Psoas muscle (tissue), 8 donors: Measurements from ENCODE around the gene RBMY1F. TPM values are rescaled to one million over a fixed set of nuclear protein-coding genes. Genes with fewer than 3 reads are reported as not detected.
"Not testable (repeated sequence)": the region's sequence is repeated elsewhere in the genome, so short reads cannot be mapped to it uniquely, and the experiment has no call there.

Experiments
- ATAC-seq, 4 donors: fragments of 200-7000 bp; cut with Tn5 transposase; one replicate each; pipeline ENCODE4 v1.9.1; 2020; ENCODE audit warnings: moderate library complexity in 3 of 4, mild to moderate bottlenecking in 2 of 4
- DNase-seq, 2 donors: peaks; one replicate each; pipeline ENCODE4 v3.0.0-alpha.2; 2020
- H3K27ac ChIP-seq: fragments of 200-600 bp; one replicate; pipeline ENCODE4 v1.8.0; 2022
- H3K27me3 ChIP-seq, 3 donors: fragments of 200-600 bp in 1 of 3; one replicate each; pipeline versions ENCODE4 v1.6.1 to v1.8.0; 2013 to 2022; ENCODE audit warnings: low read length in 2 of 3, mild to moderate bottlenecking in 2 of 3, moderate library complexity in 1 of 3; ENCODE audit not compliant: insufficient read depth in 3 of 3
- H3K36me3 ChIP-seq, 2 donors: fragments of 200-600 bp in 1 of 2; one replicate each; pipeline versions ENCODE4 v1.6.1 to v1.8.0; 2013 to 2022; ENCODE audit warnings: low read depth in 1 of 2, mild to moderate bottlenecking in 1 of 2, moderate library complexity in 1 of 2; ENCODE audit not compliant: insufficient read depth in 1 of 2
- H3K4me1 ChIP-seq: fragments of 200-600 bp; one replicate; pipeline ENCODE4 v1.8.0; 2022
- H3K4me3 ChIP-seq: fragments of 200-600 bp; one replicate; pipeline ENCODE4 v1.8.0; 2022; ENCODE audit warnings: mild to moderate bottlenecking
- H3K9me3 ChIP-seq: fragments of 200-600 bp; one replicate; pipeline ENCODE4 v1.8.0; 2022
- WGBS, 3 donors: extraction: QIAGEN DNeasy Blood & Tissue Kit; methylation state at CpG; one replicate each; pipeline versions ENCODE4 v1.1.6 to v1.1.7; 2013; 5-methylcytosine and 5-hydroxymethylcytosine counted together
- intact Hi-C, 2 donors: fragments of 100-400 bp; cut with DNase I; formaldehyde crosslinking; loops; one replicate each; pipeline versions ENCODE4 v1.11.0 to v1.14.2; 2022
- long read RNA-seq, 2 donors: library from polyadenylated mRNA; unstranded; transcript quantifications; one replicate each; pipeline ENCODE4 v2.0.0, GENCODE V29; 2021
- polyA plus RNA-seq, 3 donors: library from polyadenylated mRNA; stranded (reverse); fragments of 200-250 nt; gene quantifications; one replicate each; pipeline ENCODE4 v1.2.3, GENCODE V29; 2013
- total RNA-seq, 4 donors: library from RNA; stranded (reverse); fragmentation: NEBNext Ultra II Directional in 2 of 4; extraction: Animal tissue kit (Norgen Biotek cat#: 25700) in 2 of 4; gene quantifications; one replicate each; pipeline versions ENCODE4 v1.2.1 to v1.2.4, GENCODE V29; 2021 to 2023
- donor health status: healthy with polysubstance abuse.
- donor health status: DM: no; HTN: no; CAD: no; lungs with moderate emphysema.
- donor health status: Bipolar disorder and iron deficiency.
- donor health status: healthy.
- donor health status: DM: yes; HTN: yes; CAD: no.
- donor health status: DM: no; HTN: no; CAD: no.
- donor health status: DM: no; HTN: no; CAD: no.
- donor health status: DM: yes; HTN: yes; CAD: no.

RBMY1F gene
- total RNA-seq, result not detected
- polyA plus RNA-seq, result not detected
- long read RNA-seq, donor 1, result 0 reads
- long read RNA-seq, donor 2, result 0 reads

DNA sequence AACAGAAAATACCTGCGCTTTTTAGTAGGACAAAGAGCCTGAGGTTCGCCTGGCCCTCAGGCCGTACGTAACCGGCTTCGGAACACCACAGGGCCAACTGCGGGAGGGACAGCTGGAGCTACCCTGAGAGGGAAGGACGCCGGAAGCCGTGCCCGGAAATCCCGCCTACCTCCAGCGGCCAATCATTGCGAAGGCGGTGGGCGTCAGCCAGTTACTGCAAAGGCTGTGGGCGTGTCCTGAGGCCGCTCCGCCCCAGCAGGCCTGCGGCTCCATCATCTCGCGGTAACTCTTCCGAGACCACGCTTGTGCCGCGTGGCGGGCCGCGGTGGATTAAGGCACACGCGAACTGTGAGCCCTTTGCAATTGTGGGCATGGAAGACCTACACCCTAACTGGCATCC is at the start of gene RBMY1F:
Gene RBMY1F (minus strand): TSS at position 101 of the 400 bp plus-strand sequence. CDS start 1,954 bp downstream, outside the sequence.
- intact Hi-C loops, H3K9me3 ChIP-seq, H3K36me3 ChIP-seq, H3K27ac ChIP-seq, H3K4me1 ChIP-seq, H3K4me3 ChIP-seq, H3K27me3 ChIP-seq, DNase-seq, ATAC-seq: not testable (repeated sequence)
- WGBS, 3 donors, result no CpG with 5 or more reads among the region's 31 CpGs

DNA sequence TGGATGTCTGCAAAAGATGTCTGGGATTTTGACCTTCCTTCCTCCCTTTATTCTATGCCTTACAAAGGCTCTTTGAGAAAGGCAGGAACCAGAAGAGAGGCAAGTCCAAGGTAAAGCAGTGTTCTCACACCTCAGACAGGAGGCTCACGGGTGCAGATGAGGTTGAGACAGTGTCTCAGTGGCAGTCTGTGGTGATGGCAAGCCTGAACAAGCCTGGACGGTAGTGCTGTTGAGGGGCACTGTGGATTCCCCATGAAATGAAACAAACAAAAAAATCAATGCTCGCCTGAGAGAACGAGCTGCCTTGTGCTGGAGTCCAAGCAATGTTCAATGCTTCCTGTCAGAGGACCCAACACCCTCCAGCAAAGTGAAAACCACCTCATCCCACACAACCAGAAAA is 31.6 kb downstream of the RBMY1F start:
- WGBS, 3 donors, result no CpG with 5 or more reads among the region's 4 CpGs
- H3K27me3 ChIP-seq, H3K4me3 ChIP-seq, DNase-seq, H3K36me3 ChIP-seq, H3K4me1 ChIP-seq, intact Hi-C loops, ATAC-seq, H3K9me3 ChIP-seq, H3K27ac ChIP-seq: not testable (repeated sequence)

DNA sequence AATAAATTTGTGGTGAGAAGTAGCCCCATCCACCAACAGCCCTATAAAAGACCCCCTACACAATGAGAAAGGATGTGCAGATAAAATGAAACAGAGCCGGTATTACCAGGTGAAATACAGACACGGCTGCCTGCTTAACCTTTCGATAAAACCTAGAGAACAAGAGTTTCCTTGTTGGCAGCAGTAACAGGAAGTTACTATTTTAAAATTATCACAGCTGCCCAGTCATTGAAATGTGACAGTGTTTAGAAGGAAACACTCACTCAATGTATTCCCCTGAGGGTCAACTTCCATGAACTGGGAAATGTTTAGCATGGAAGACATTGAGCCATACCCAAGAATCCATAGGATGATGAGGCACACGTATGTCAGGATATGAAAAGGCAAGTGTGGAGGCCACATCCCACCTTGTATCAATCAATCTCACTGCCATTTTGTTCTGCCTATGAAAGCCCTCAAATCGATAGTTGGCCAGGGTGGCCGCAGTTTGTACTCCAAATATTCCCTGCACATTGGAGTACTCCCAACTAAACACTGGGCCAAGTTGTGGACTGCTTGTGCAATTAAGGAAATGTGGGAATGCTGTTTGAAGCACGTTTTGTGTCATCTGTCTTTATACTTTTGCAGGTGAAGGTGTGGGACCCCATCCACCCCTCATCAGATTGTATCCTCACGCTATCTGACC is 41.6 kb downstream of the RBMY1F start:
- H3K4me1 ChIP-seq, ATAC-seq, intact Hi-C loops, H3K36me3 ChIP-seq, H3K9me3 ChIP-seq, DNase-seq, H3K4me3 ChIP-seq, H3K27ac ChIP-seq, H3K27me3 ChIP-seq: not testable (repeated sequence)
- no CpG with 5 or more reads among the region's 8 CpGs for WGBS, 3 donors

DNA sequence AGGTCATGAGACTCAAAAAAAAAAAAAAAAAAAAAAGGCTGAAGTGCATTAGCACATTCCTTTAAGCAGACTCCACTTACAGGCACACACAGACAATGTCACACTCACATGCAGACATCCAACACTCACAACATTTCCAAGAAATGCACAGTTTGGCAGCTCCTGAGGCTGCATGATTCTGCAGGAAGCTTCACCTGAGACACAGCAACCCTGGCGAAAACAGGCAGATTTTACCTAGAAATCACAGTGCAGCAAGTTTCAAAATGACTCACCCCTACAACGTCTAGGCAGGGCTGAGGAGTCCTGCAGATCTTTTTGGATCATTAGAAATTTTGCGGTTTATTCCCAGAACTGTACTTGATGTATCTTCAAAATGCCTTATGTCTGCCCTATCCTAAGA is 48.0 kb downstream of the RBMY1F start:
- WGBS, 3 donors, result no CpG with 5 or more reads among the region's 3 CpGs
- ATAC-seq, H3K27ac ChIP-seq, H3K9me3 ChIP-seq, H3K27me3 ChIP-seq, H3K4me3 ChIP-seq, H3K4me1 ChIP-seq, DNase-seq, intact Hi-C loops, H3K36me3 ChIP-seq: not testable (repeated sequence)

DNA sequence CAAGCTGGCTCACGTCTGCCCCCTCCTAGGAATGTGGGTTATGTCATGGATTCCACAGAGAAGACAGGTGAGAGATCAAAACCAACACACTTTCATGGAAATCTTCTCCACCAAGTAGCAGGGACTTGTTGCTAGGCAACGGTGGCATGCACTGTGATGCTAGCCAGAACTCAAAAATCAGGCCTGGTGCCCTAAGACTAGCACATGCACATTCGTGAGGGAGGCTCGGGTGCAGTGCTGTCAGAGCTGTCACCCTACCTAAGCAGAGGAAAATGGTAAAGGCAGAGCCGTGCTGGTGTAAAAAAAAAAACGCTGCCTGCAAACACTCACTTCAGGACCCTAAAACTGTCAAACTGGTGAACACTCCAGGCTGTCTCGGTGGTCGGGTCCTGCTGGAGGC is 52.2 kb downstream of the RBMY1F start:
- not testable (repeated sequence) for H3K9me3 ChIP-seq, H3K4me3 ChIP-seq, H3K36me3 ChIP-seq

More for the DNA sequence above, 52.2 kb downstream of the RBMY1F start:
- ATAC-seq, H3K27me3 ChIP-seq, DNase-seq, H3K27ac ChIP-seq, intact Hi-C loops, H3K4me1 ChIP-seq: not testable (repeated sequence)
- no CpG with 5 or more reads among the region's 8 CpGs for WGBS, 3 donors

Other genes starting within 250 kb of the RBMY1F start
- not detected for gene RBMY1J, start 220.5 kb upstream of the RBMY1F start, total RNA-seq
- not detected for gene RBMY1J, start 220.5 kb upstream of the RBMY1F start, polyA plus RNA-seq